SJCRH30 (cell line): ENCODE results near the gene THSD7A. TPM values are rescaled to one million over a fixed set of nuclear protein-coding genes. Genes with fewer than 3 reads are reported as not detected.

Experiments
- DNase-seq, 2 experiments: peaks; one replicate each; pipeline ENCODE4 v3.0.0-alpha.2; 2015 to 2020
- H3K27ac ChIP-seq: fragments of 250-450 bp; sonication (Bioruptor Pico); 2 replicates; pipeline ENCODE4 v1.5.1; 2020; ENCODE audit warnings: mild to moderate bottlenecking, moderate library complexity
- H3K27me3 ChIP-seq: fragments of 250-450 bp; sonication (Bioruptor Pico); 2 replicates; pipeline ENCODE4 v1.5.1; 2020; ENCODE audit warnings: mild to moderate bottlenecking, moderate library complexity
- H3K36me3 ChIP-seq: fragments of 250-450 bp; sonication (Bioruptor Pico); 2 replicates; pipeline ENCODE4 v1.5.1; 2020; ENCODE audit warnings: mild to moderate bottlenecking, moderate library complexity
- H3K4me1 ChIP-seq: fragments of 250-450 bp; sonication (Bioruptor Pico); 2 replicates; pipeline ENCODE4 v1.5.1; 2020; ENCODE audit warnings: mild to moderate bottlenecking, moderate library complexity
- H3K4me3 ChIP-seq: fragments of 250-450 bp; sonication (Bioruptor Pico); 2 replicates; pipeline ENCODE4 v1.5.1; 2020; ENCODE audit warnings: mild to moderate bottlenecking, moderate library complexity
- H3K9me3 ChIP-seq: fragments of 250-450 bp; sonication (Bioruptor Pico); replicated peaks from 2 replicates; pipeline ENCODE4 v1.5.1; 2020; ENCODE audit warnings: mild to moderate bottlenecking, moderate library complexity
- total RNA-seq: library from RNA; depleted of rRNA; stranded (reverse); fragments of >200 nt; shearing (Covaris generic); gene quantifications from 2 replicates; pipeline ENCODE4 v1.2.3, GENCODE V29; 2014

Gene THSD7A
- total RNA-seq, 1 experiment from 2014 or later, result 0.10 TPM

- Histone ChIP-seq H3K9me3 (no peaks in the 10 kb centered on the region), H3K4me1 (no peaks in the 10 kb centered on the region), H3K27me3 (no peaks in the 10 kb centered on the region), H3K27ac (no peak overlapping the region), H3K36me3 (no peaks in the 10 kb centered on the region), H3K4me3 (no peak overlapping the region)
- DNase-seq, result no peak
Measured at GRCh38 chr7:11506417-11506816, 325.6 kb downstream of the THSD7A start.

DNA sequence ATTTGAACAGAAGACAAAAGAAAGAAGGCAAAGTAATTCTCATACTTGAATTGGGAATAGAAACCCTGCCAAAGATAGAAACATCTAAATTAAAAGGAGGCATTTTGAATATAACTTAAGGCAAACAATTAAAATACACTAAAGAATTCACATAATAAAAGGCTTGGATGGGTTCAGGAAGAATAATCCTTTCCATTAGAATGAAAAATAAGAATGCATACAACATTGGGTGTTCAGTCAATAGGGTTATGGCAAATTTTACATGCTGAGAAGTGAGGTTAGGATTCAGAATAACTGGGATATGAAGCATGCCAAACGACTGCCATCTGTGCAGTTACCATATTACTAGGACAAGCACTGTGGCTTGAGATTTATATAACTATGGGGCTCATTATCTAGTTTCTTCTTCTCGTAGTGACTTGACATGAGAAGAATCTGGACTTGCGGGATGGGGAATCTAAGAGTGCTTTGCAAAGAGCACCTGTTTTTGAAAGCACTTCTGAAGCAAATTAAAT, 326.5 kb downstream of the THSD7A start:
- H3K4me3 ChIP-seq, result no peak overlapping the region
- no peaks in the 10 kb centered on the region for H3K27me3 ChIP-seq
- H3K27ac ChIP-seq, result no peak overlapping the region
- DNase-seq, result no peak
- H3K4me1 ChIP-seq, result no peaks in the 10 kb centered on the region
- no peaks in the 10 kb centered on the region for H3K9me3 ChIP-seq
- H3K36me3 ChIP-seq, result no peaks in the 10 kb centered on the region

GRCh38 chr7:11492307-11492706, 339.7 kb downstream of the THSD7A start:
- Histone ChIP-seq H3K27ac (no peak overlapping the region), H3K27me3 (no peaks in the 10 kb centered on the region), H3K4me3 (no peak overlapping the region), H3K9me3 (no peaks in the 10 kb centered on the region), H3K36me3 (no peaks in the 10 kb centered on the region), H3K4me1 (no peaks in the 10 kb centered on the region)
- DNase-seq, result no peak

DNA sequence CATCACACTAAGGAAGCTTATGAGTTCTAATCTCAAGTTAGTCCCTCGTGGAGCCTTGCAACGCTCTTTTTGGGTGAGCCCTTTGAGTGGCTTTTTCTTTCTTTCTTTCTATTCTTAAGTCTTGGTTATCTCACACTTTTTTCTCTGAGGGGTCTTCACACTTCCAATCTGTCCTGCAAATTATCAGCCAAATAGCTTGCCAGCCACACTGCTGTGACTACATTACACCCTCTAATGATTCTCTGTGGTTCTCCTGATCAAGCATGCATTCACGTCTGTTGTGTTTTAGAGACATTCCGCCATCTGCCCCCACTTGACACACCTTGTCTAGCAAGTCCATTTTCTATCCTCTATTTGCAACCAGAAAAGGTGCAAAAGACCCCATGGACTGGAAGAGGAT, 340.2 kb downstream of the THSD7A start:
- Histone ChIP-seq H3K4me3 (no peak overlapping the region), H3K27me3 (no peaks in the 10 kb centered on the region), H3K27ac (no peak overlapping the region), H3K9me3 (no peaks in the 10 kb centered on the region), H3K4me1 (no peaks in the 10 kb centered on the region), H3K36me3 (no peaks in the 10 kb centered on the region)
- no peak for DNase-seq

- H3K27ac ChIP-seq, result no peak overlapping the region
- H3K9me3 ChIP-seq, result no peaks in the 10 kb centered on the region
- no peaks in the 10 kb centered on the region for H3K27me3 ChIP-seq
- no peak overlapping the region for H3K4me3 ChIP-seq
- H3K36me3 ChIP-seq, result no peaks in the 10 kb centered on the region
- no peaks in the 10 kb centered on the region for H3K4me1 ChIP-seq
- no peak for DNase-seq
Measured at GRCh38 chr7:11489280-11489679, 342.7 kb downstream of the THSD7A start.

GRCh38 chr7:11486271-11486670, 345.7 kb downstream of the THSD7A start:
- no peak overlapping the region for H3K27ac ChIP-seq
- no peaks in the 10 kb centered on the region for H3K27me3 ChIP-seq
- no peaks in the 10 kb centered on the region for H3K9me3 ChIP-seq
- H3K4me1 ChIP-seq, result no peaks in the 10 kb centered on the region
- DNase-seq, result peak in 1 of 2 experiments; percentile 9
- no peaks in the 10 kb centered on the region for H3K36me3 ChIP-seq
- H3K4me3 ChIP-seq, result no peak overlapping the region

- Histone ChIP-seq H3K27me3 (no peaks in the 10 kb centered on the region), H3K4me3 (no peak overlapping the region), H3K4me1 (no peaks in the 10 kb centered on the region), H3K9me3 (no peaks in the 10 kb centered on the region), H3K36me3 (no peaks in the 10 kb centered on the region), H3K27ac (no peak overlapping the region)
- no peak for DNase-seq
Measured at GRCh38 chr7:11485636-11486035, 346.4 kb downstream of the THSD7A start.

GRCh38 chr7:11480143-11480542, 351.9 kb downstream of the THSD7A start:
- H3K27me3 ChIP-seq, result no peaks in the 10 kb centered on the region

GRCh38 chr7:11478882-11479281, 353.1 kb downstream of the THSD7A start:
- DNase-seq, result no peak
- no peak overlapping the region for H3K27ac ChIP-seq

More at GRCh38 chr7:11480143-11480542, 351.9 kb downstream of the THSD7A start:
- Histone ChIP-seq H3K9me3 (no peaks in the 10 kb centered on the region), H3K4me1 (no peaks in the 10 kb centered on the region), H3K36me3 (no peaks in the 10 kb centered on the region), H3K4me3 (no peak overlapping the region), H3K27ac (no peak overlapping the region)
- DNase-seq, result no peak

GRCh38 chr7:11478426-11478825, 353.6 kb downstream of the THSD7A start:
- no peaks in the 10 kb centered on the region for H3K9me3 ChIP-seq
- no peaks in the 10 kb centered on the region for H3K36me3 ChIP-seq
- H3K27ac ChIP-seq, result no peak overlapping the region
- H3K4me3 ChIP-seq, result no peak overlapping the region
- no peak for DNase-seq
- H3K4me1 ChIP-seq, result no peaks in the 10 kb centered on the region
- H3K27me3 ChIP-seq, result no peaks in the 10 kb centered on the region

More at GRCh38 chr7:11478882-11479281, 353.1 kb downstream of the THSD7A start:
- H3K27me3 ChIP-seq, result no peaks in the 10 kb centered on the region
- H3K4me3 ChIP-seq, result no peak overlapping the region
- H3K36me3 ChIP-seq, result no peaks in the 10 kb centered on the region
- H3K9me3 ChIP-seq, result no peaks in the 10 kb centered on the region
- no peaks in the 10 kb centered on the region for H3K4me1 ChIP-seq

- Histone ChIP-seq H3K27me3 (no peaks in the 10 kb centered on the region), H3K4me3 (no peak overlapping the region), H3K27ac (no peak overlapping the region), H3K9me3 (no peaks in the 10 kb centered on the region), H3K4me1 (no peaks in the 10 kb centered on the region), H3K36me3 (no peaks in the 10 kb centered on the region)
- no peak for DNase-seq
Measured at GRCh38 chr7:11474902-11475585, 357.0 kb downstream of the THSD7A start.

DNA sequence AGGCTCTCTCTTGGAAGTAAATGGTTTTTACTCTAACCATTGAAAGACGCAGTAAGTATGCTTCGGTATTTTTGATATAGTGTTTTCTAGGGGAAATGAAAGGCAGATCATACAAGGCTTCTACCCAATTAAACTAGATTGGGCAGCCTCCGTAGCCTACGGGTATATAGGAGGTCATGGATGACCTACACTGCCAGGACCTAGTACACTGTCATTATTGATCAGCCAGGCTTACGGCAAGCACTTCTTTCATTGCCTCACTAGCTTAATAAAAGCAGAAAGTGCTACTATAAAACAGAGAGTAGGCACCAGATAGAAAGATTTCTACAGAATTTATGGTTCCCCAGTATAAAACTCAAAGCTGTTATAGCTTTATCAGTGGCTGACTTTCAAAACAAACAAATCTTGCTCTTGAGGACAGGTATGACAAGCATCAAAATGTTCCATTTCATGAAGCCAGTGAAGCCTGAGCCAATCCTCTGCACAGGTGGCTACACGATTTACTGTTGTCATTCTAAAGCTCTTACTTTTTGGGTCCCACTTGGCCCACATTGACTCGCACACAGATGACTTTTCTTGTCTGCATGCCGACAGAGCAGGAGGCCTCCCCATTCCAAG, 358.1 kb downstream of the THSD7A start:
- no peak overlapping the region for H3K27ac ChIP-seq
- no peaks in the 10 kb centered on the region for H3K4me1 ChIP-seq
- H3K9me3 ChIP-seq, result no peaks in the 10 kb centered on the region
- H3K4me3 ChIP-seq, result no peak overlapping the region
- H3K36me3 ChIP-seq, result no peaks in the 10 kb centered on the region
- H3K27me3 ChIP-seq, result no peaks in the 10 kb centered on the region
- DNase-seq, result no peak

DNA sequence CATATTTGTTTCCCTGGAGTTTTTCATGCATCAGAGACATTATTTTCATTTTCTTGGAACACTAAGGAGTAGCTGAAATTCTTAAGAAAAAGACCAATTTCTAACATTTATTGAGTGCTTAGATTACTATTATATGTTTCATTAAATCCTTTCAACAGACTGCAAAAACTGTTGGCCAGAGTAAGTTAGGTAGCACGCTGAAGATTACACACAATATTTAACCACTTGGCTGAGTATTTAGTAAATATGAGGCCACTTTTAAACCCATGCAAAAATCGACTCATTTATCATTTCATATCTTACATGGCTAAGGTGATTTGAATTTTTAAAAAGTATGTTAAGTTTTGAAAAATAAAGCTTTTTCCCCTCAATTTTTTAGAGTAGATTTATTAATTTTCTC, 358.8 kb downstream of the THSD7A start:
- DNase-seq, result no peak
- Histone ChIP-seq H3K36me3 (no peaks in the 10 kb centered on the region), H3K9me3 (no peaks in the 10 kb centered on the region), H3K4me3 (no peak overlapping the region), H3K27ac (no peak overlapping the region), H3K4me1 (no peaks in the 10 kb centered on the region), H3K27me3 (no peaks in the 10 kb centered on the region)

GRCh38 chr7:11472646-11473045, 359.4 kb downstream of the THSD7A start:
- no peak for DNase-seq
- H3K9me3 ChIP-seq, result no peaks in the 10 kb centered on the region
- no peaks in the 10 kb centered on the region for H3K4me1 ChIP-seq

GRCh38 chr7:11471255-11471654, 360.7 kb downstream of the THSD7A start:
- Histone ChIP-seq H3K27me3 (no peaks in the 10 kb centered on the region), H3K36me3 (no peaks in the 10 kb centered on the region), H3K27ac (no peak overlapping the region), H3K4me1 (no peaks in the 10 kb centered on the region), H3K4me3 (no peak overlapping the region), H3K9me3 (no peaks in the 10 kb centered on the region)
- no peak for DNase-seq

More at GRCh38 chr7:11472646-11473045, 359.4 kb downstream of the THSD7A start:
- no peaks in the 10 kb centered on the region for H3K27me3 ChIP-seq
- H3K36me3 ChIP-seq, result no peaks in the 10 kb centered on the region
- H3K27ac ChIP-seq, result no peak overlapping the region
- no peak overlapping the region for H3K4me3 ChIP-seq
